ENCODE measurements around the gene IGFLR1. TPM values are rescaled to one million over a fixed set of nuclear protein-coding genes. Genes with fewer than 3 reads are reported as not detected.
A peak's percentile ranks its signal among the peaks of the same experiment; 100 is the strongest.

IGFLR1 gene
- total and polyA plus RNA-seq, 2 of the 8 experiments (the other 6 are each of a cell fraction or from before 2014, with no cell fraction given): 8.4 to 28.9 TPM

DNA sequence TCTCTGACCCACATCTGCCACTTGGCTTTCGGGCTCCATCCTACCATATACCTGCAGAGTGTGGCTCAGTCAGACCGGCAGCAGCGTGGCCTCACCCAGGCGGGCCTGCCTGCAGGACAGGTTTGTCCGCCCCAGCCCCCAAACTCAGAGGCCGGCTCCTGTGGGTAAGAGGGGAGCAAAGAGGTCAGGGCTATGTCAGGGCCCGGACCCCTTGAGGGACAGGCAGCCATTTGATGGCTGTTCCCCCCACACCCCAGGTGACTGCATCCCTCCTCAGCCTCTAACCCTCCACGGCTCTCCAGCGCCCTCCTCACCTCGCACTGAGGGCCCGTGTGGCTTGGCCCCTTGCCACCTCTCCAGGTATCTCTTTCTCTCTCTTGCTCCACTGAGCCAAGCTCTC lies 50.2 kb downstream of the IGFLR1 start:
- no peak overlapping the region for H4K5ac ChIP-seq (ENCODE audit: insufficient read length, low read depth, low read length)
- H4K91ac ChIP-seq (replicated peaks; ENCODE audit: insufficient read length, low read length): peak overlapping the region; percentile 17
- no peak overlapping the region for H3K56ac ChIP-seq (replicated peaks; ENCODE audit: insufficient read length, low read depth, low read length)
- no peaks in the 10 kb centered on the region for H3K27me3 ChIP-seq (replicated peaks in 1 of 4; ENCODE audit: control insufficient read depth in 3 of 4, extremely low read depth in 1 of 4, insufficient read depth in 3 of 4, low read length in 3 of 4)
- H3K4me2 ChIP-seq (ENCODE audit: insufficient read depth in 1 of 2, low read depth in 2 of 2, low read length in 2 of 2): no peak overlapping the region
- no peaks in the 10 kb centered on the region for H3K9me3 ChIP-seq (ENCODE audit: insufficient read depth in 2 of 2, low read depth in 1 of 2, low read length in 1 of 2)
- H2AK5ac ChIP-seq (ENCODE audit: low read depth, low read length): no peak overlapping the region
- H2BK120ac ChIP-seq (replicated peaks; ENCODE audit: low read depth, low read length): no peak overlapping the region
- TF ChIP-seq FOSL1 (IDR thresholded peaks at IDR 0.05; ENCODE audit: insufficient read depth, low read depth, low read length) (no peak), TAF7 (optimal IDR thresholded peaks at IDR 0.05; ENCODE audit: borderline replicate concordance, low read depth, low read length) (no peak), GTF2F1 (IDR thresholded peaks at IDR 0.05; ENCODE audit: borderline replicate concordance, low read depth, low read length) (no peak), CTBP2 (IDR thresholded peaks at IDR 0.05; ENCODE audit: borderline replicate concordance, insufficient read depth, insufficient read length, low read length) (no peak), SP2 (IDR thresholded peaks at IDR 0.05; ENCODE audit: low read length) (no peak), SIX5 (IDR thresholded peaks at IDR 0.05; ENCODE audit: low read depth, low read length) (no peak), SIN3A (conservative IDR thresholded peaks at IDR 0.05 in 1 of 2, IDR thresholded peaks at IDR 0.05 in 1 of 2; ENCODE audit: low read depth in 1 of 2, low read length in 2 of 2) (no peak), MAX (IDR thresholded peaks at IDR 0.05) (no peak), YY1 (IDR thresholded peaks at IDR 0.05; ENCODE audit: low read depth, low read length) (no peak)
- H3K23me2 ChIP-seq (ENCODE audit: low read depth, low read length): no peaks in the 10 kb centered on the region
- no peak overlapping the region for H3K4me3 ChIP-seq (ENCODE audit: extremely low read depth in 1 of 4, insufficient read depth in 2 of 4, low read depth in 3 of 4, low read length in 4 of 4)
- H2BK20ac ChIP-seq (ENCODE audit: low read length): no peak overlapping the region
- no peak overlapping the region for H3K9ac ChIP-seq (replicated peaks in 1 of 4; ENCODE audit: extremely low read depth in 1 of 4, low read depth in 3 of 4, low read length in 3 of 4)
- no peak overlapping the region for H2BK5ac ChIP-seq (ENCODE audit: low read depth, low read length)
- no peaks in the 10 kb centered on the region for H3K79me1 ChIP-seq (ENCODE audit: low read depth, low read length)
- no peak overlapping the region; the same call in 1 of the 2 replicates for H2AFZ ChIP-seq (ENCODE audit: low read length)
- no peak overlapping the region for H3K23ac ChIP-seq (ENCODE audit: insufficient read length)
- no peak overlapping the region for H2BK12ac ChIP-seq (ENCODE audit: low read depth, low read length)
- no peak overlapping the region for H4K8ac ChIP-seq (ENCODE audit: extremely low read depth, insufficient read depth, low read length)
- H3K36me3 ChIP-seq (ENCODE audit: control insufficient read depth in 2 of 4, insufficient read depth in 4 of 4, low read length in 3 of 4): no peaks in the 10 kb centered on the region
- no peak overlapping the region for H3K14ac ChIP-seq (ENCODE audit: insufficient read length)
- H4K20me1 ChIP-seq (replicated peaks in 1 of 2; ENCODE audit: control insufficient read depth in 1 of 2, insufficient read depth in 2 of 2, low read length in 2 of 2): no peaks in the 10 kb centered on the region
- 87% methylated on average over 11 of the region's 11 CpGs; no CpG with 5 or more reads in 1 of the 2 experiments for WGBS, 2 experiments (ENCODE audit: extremely low coverage in 1 of 2, insufficient coverage in 1 of 2, insufficient read length in 1 of 2, insufficient replicate concordance in 2 of 2, low coverage in 1 of 2, low lambda C conversion rate in 2 of 2, missing lambda C conversion rate in 1 of 2)
- FAIRE-seq (no peak), DNase-seq (ENCODE audit: low read depth in 1 of 2, low spot score in 2 of 2) (no peak)
- H3K4ac ChIP-seq (replicated peaks; ENCODE audit: insufficient read length, low read depth, low read length): no peak overlapping the region
- H2BK15ac ChIP-seq (ENCODE audit: low read length): no peak overlapping the region
- no peaks in the 10 kb centered on the region for H3K4me1 ChIP-seq (replicated peaks in 1 of 4; ENCODE audit: control insufficient read depth in 3 of 4, insufficient read depth in 4 of 4, low read length in 3 of 4)
- no peak overlapping the region; the same call in 1 of the 2 replicates for H3K27ac ChIP-seq (ENCODE audit: low read depth, low read length)
- no peaks in the 10 kb centered on the region for H3K79me2 ChIP-seq (ENCODE audit: control insufficient read depth in 1 of 2, insufficient read depth in 2 of 2, low read length in 2 of 2)
- H3K18ac ChIP-seq (ENCODE audit: extremely low read depth, low read length): no peak overlapping the region
- POLR2A ChIA-PET (ENCODE audit: partially characterized antibody): interaction anchor here (0.9 to 1.6 kb wide), 6 partner anchors 22 to 183 kb away, joined by 3 to 9 read pairs (median 3); partner anchors contain the start of genes PSENEN and U2AF1L4
- CTCF ChIA-PET (ENCODE audit: partially characterized antibody): interaction anchor here (0.6 to 7.6 kb wide), 14 partner anchors 14 to 305 kb away, joined by 3 to 105 read pairs (median 4); partner anchors contain the start of gene ZBTB32

All from H1 (cell line).